IPS DF 19.7 (cell line): Measurements from ENCODE around the gene EFCAB13.
"Not testable (repeated sequence)": the region's sequence is repeated elsewhere in the genome, so short reads cannot be mapped to it uniquely, and the experiment has no call there.

Experiments
- DNase-seq: peaks from one replicate; pipeline ENCODE4 v3.0.0-alpha.2; 2013; ENCODE audit warnings: low read depth, low spot score

The EFCAB13 gene

GRCh38 chr17:47425887-47426635 lies 102.3 kb downstream of the EFCAB13 start:
- DNase-seq, result not testable (repeated sequence)

- DNase-seq, result no peak
Measured at GRCh38 chr17:47427985-47428384, 104.2 kb downstream of the EFCAB13 start.

- DNase-seq, result not testable (repeated sequence)
Measured at GRCh38 chr17:47432240-47432639, 108.5 kb downstream of the EFCAB13 start.

GRCh38 chr17:47465165-47465564 lies 141.4 kb downstream of the EFCAB13 start:
- no peak for DNase-seq

- DNase-seq, result not testable (repeated sequence)
Measured at GRCh38 chr17:47466976-47467375, 143.2 kb downstream of the EFCAB13 start.

GRCh38 chr17:47470836-47471235 lies 147.1 kb downstream of the EFCAB13 start:
- DNase-seq, result no peak

GRCh38 chr17:47472073-47472472 lies 148.3 kb downstream of the EFCAB13 start:
- DNase-seq, result not testable (repeated sequence)
